ENCODE results near the gene FADS2. TPM values are rescaled to one million over a fixed set of nuclear protein-coding genes. Genes with fewer than 3 reads are reported as not detected.

FADS2 gene
- total and polyA plus RNA-seq, 10 of the 15 experiments (the other 5 are each of a cell fraction or from before 2014, with no cell fraction given) = 3.3 to 313 (median 149) TPM

DNA sequence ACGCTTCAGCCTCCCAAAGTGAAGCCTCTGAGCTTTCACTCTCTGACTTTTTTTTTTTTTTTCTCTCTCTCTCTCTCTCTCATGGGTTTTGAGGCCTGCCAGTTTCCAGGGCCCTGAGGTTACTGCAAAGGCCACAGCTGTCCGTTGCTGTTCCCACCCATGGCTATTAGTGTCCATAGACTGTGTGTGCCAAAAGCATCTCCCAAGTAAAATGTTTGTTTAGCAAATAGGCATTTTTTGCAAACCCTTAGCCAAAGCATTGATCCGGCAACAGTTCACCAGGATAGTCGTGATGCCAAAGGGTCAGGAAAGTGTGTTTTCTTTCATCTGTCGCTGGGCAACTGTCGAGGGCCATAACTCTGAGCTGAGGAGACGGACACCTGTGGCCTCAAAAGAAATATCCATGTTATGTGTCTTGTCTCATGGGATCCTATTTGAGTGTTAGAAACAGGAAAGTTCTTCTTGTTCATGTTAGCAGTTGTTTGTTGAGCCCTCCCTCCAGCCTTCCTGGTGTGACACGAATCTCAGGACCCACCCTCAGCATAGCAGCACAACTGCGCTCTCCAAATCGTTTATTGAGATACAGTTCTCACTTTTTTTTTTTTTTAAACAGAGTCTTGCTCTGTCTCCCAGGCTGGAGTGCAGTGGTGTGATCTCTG, 18.4 kb downstream of the FADS2 start:
- no peak for FAIRE-seq
- POLR2A ChIA-PET = interaction anchor here (0.6 kb wide), 1 partner anchor 11 kb away, joined by 4 read pairs; no protein-coding TSS in a partner anchor
- BruUV-seq (replicated peaks) = no TSS peak

More for the DNA sequence above, 18.4 kb downstream of the FADS2 start:
- 92% methylated on average over 10 of the region's 10 CpGs for WGBS (ENCODE audit: insufficient coverage, insufficient replicate concordance, low lambda C conversion rate, missing lambda C conversion rate)
- Histone ChIP-seq H3K27ac (ENCODE audit: control insufficient read depth, insufficient read depth) (no peak overlapping the region), H4K20me1 (ENCODE audit: control insufficient read depth, insufficient read depth) (no peaks in the 10 kb centered on the region), H3K9ac (ENCODE audit: control insufficient read depth, insufficient read depth, low read length) (no peak overlapping the region), H2AFZ (ENCODE audit: control insufficient read depth, low read depth, low read length) (no peak overlapping the region), H3K9me3 (replicated peaks; ENCODE audit: control insufficient read depth, insufficient read depth, low read length) (no peaks in the 10 kb centered on the region), H3K4me1 (ENCODE audit: control insufficient read depth, insufficient read depth, low read length) (peaks cover 5% of the 10 kb centered on the region; the same call in 1 of the 2 replicates), H3K79me2 (ENCODE audit: control insufficient read depth, insufficient read depth, low read length) (no peaks in the 10 kb centered on the region), H3K36me3 (ENCODE audit: control insufficient read depth in 2 of 2, insufficient read depth in 2 of 2, low read length in 1 of 2) (peaks cover 22 to 50% of the 10 kb centered on the region in 2 experiments), H3K4me3 (no peak overlapping the region), H3K27me3 (replicated peaks in 1 of 2; ENCODE audit: control insufficient read depth in 2 of 2, insufficient read depth in 2 of 2, low read length in 1 of 2) (no peaks in the 10 kb centered on the region), H3K4me2 (ENCODE audit: control insufficient read depth, insufficient read depth) (no peak overlapping the region)
- no peak for TF ChIP-seq SIX5 (IDR thresholded peaks at IDR 0.05; ENCODE audit: low read depth, low read length, severe bottlenecking)
- TF ChIP-seq IRF4 (IDR thresholded peaks at IDR 0.05; ENCODE audit: low read depth, low read length) = no peak
- no peak for TF ChIP-seq ZSCAN29 (IDR thresholded peaks at IDR 0.05)
- no peak for TF ChIP-seq NRF1 (conservative IDR thresholded peaks at IDR 0.05; ENCODE audit: low read depth, low read length)
- no peak for TF ChIP-seq RBBP5 (conservative IDR thresholded peaks at IDR 0.05)
- TF ChIP-seq, protein P1, sequence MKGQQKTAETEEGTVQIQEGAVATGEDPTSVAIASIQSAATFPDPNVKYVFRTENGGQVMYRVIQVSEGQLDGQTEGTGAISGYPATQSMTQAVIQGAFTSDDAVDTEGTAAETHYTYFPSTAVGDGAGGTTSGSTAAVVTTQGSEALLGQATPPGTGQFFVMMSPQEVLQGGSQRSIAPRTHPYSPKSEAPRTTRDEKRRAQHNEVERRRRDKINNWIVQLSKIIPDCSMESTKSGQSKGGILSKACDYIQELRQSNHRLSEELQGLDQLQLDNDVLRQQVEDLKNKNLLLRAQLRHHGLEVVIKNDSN (IDR thresholded peaks at IDR 0.05; ENCODE audit: borderline replicate concordance, extremely low read length, insufficient read depth, low read depth, low read length) = no peak
- TF ChIP-seq, protein P2, sequence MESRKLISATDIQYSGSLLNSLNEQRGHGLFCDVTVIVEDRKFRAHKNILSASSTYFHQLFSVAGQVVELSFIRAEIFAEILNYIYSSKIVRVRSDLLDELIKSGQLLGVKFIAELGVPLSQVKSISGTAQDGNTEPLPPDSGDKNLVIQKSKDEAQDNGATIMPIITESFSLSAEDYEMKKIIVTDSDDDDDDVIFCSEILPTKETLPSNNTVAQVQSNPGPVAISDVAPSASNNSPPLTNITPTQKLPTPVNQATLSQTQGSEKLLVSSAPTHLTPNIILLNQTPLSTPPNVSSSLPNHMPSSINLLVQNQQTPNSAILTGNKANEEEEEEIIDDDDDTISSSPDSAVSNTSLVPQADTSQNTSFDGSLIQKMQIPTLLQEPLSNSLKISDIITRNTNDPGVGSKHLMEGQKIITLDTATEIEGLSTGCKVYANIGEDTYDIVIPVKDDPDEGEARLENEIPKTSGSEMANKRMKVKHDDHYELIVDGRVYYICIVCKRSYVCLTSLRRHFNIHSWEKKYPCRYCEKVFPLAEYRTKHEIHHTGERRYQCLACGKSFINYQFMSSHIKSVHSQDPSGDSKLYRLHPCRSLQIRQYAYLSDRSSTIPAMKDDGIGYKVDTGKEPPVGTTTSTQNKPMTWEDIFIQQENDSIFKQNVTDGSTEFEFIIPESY (IDR thresholded peaks at IDR 0.05) = no peak
- TF ChIP-seq POU2F2 (IDR thresholded peaks at IDR 0.05; ENCODE audit: borderline replicate concordance, low read depth, low read length) = no peak
- TF ChIP-seq, protein P3, sequence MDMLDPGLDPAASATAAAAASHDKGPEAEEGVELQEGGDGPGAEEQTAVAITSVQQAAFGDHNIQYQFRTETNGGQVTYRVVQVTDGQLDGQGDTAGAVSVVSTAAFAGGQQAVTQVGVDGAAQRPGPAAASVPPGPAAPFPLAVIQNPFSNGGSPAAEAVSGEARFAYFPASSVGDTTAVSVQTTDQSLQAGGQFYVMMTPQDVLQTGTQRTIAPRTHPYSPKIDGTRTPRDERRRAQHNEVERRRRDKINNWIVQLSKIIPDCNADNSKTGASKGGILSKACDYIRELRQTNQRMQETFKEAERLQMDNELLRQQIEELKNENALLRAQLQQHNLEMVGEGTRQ (IDR thresholded peaks at IDR 0.05; ENCODE audit: borderline replicate concordance, low read depth, low read length) = no peak
- TF ChIP-seq, protein P4, sequence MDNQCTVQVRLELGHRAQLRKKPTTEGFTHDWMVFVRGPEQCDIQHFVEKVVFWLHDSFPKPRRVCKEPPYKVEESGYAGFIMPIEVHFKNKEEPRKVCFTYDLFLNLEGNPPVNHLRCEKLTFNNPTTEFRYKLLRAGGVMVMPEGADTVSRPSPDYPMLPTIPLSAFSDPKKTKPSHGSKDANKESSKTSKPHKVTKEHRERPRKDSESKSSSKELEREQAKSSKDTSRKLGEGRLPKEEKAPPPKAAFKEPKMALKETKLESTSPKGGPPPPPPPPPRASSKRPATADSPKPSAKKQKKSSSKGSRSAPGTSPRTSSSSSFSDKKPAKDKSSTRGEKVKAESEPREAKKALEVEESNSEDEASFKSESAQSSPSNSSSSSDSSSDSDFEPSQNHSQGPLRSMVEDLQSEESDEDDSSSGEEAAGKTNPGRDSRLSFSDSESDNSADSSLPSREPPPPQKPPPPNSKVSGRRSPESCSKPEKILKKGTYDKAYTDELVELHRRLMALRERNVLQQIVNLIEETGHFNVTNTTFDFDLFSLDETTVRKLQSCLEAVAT (IDR thresholded peaks at IDR 0.05) = no peak
- no peak for TF ChIP-seq ATF7 (IDR thresholded peaks at IDR 0.05; ENCODE audit: low read depth)
- ChIA-PET CTCF (interaction anchor here (0.6 kb wide), 1 partner anchor 45 kb away, joined by 4 read pairs; no protein-coding TSS in a partner anchor), SMC1A (ENCODE audit: uncharacterized antibody, unreplicated experiment) (interaction anchor here (0.6 kb wide), 1 partner anchor 122 kb away, joined by 3 read pairs; no protein-coding TSS in a partner anchor), RAD21 (ENCODE audit: unreplicated experiment) (no interaction called here)
- intact Hi-C loops (cut with micrococcal nuclease; ENCODE audit: unreplicated experiment) = no loop called here
- DNase-seq (ENCODE audit: low read depth, low spot score) = no peak
- ATAC-seq = no peak
- in situ Hi-C loops (cut with MboI) = no loop called here

Data from GM12878 (cell line).